CD4-positive, alpha-beta T cell treated with Interleukin-10 for 1 hour (primary cell): Measurements from ENCODE around the gene THEMIS.
"Not testable (repeated sequence)": the region's sequence is repeated elsewhere in the genome, so short reads cannot be mapped to it uniquely, and the experiment has no call there.

Source experiments
- DNase-seq: peaks from one replicate; pipeline ENCODE4 v3.0.0-alpha.2; 2020

THEMIS gene

GRCh38 chr6:127706216-127706615 is 194.6 kb downstream of the THEMIS start:
- DNase-seq, result no peak

- no peak for DNase-seq
These were observed 205.8 kb downstream of the THEMIS start for GRCh38 chr6:127695108-127695507.

- DNase-seq, result no peak
These were observed 209.7 kb downstream of the THEMIS start for GRCh38 chr6:127691146-127691545.

- DNase-seq, result no peak
These were observed 210.3 kb downstream of the THEMIS start for GRCh38 chr6:127690588-127690987.

GRCh38 chr6:127690092-127690491 is 210.8 kb downstream of the THEMIS start:
- no peak for DNase-seq

- DNase-seq, result not testable (repeated sequence)
These were observed 213.4 kb downstream of the THEMIS start for GRCh38 chr6:127687490-127687889.

GRCh38 chr6:127686084-127686483 is 214.8 kb downstream of the THEMIS start:
- no peak for DNase-seq

- no peak for DNase-seq
These were observed 216.4 kb downstream of the THEMIS start for GRCh38 chr6:127684501-127684900.
